ENCODE measurements around the gene TMEM125.

TMEM125 gene

DNA sequence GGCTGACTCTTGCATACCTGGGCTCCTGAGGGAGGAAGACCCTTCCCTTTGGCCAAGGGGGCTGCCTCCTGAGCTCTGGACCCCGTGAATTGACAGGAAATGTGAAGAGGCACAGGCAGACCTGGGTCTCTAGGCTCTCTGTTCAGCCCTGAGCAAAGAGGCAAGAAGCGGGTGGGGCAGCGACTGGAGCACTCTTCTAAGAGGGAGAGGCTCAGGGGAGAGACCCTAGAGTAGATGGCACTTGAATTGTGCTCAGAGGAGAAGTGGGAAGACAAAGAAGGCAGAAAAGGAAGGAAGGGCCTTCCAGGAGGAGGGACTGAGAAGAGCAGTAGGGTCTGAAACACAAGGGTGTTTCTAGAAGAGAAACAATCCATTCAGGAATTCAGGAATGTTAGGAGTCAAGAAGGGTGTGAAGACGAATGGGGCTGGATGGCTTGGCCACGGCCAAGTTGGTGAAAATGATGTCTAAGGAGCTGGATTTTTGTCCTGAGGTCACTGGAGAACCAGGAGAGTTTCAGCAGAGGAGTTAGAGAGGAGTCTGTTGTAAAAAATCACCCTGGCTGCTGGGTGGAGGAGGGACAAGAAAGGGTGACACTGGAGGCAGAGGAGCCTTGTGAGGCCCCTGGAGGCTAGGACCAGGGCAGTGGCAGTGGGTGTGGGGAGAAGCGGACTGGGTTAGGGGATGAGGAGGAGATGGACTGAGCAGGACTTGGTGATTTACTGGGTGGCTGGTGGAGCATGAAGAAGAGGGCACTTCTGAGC is 36.3 kb downstream of the TMEM125 start:
- Histone ChIP-seq H3K27me3 (ENCODE audit: control insufficient read depth in 1 of 2, insufficient read depth in 2 of 2, low read length in 2 of 2) (no peaks in the 10 kb centered on the region), H3K27ac (ENCODE audit: low read length) (no peak overlapping the region), H3K9ac (ENCODE audit: low read length in 2 of 2) (no peak overlapping the region), H3K4me1 (ENCODE audit: control insufficient read depth, insufficient read depth, low read length) (no peaks in the 10 kb centered on the region), H3K4me3 (ENCODE audit: low read length in 2 of 2) (no peak overlapping the region), H3K9me3 (ENCODE audit: control insufficient read depth in 2 of 2, low read length in 2 of 2) (no peaks in the 10 kb centered on the region), H3K36me3 (ENCODE audit: control insufficient read depth in 2 of 2, insufficient read depth in 2 of 2, low read length in 2 of 2) (no peaks in the 10 kb centered on the region)

- H3K27ac ChIP-seq (ENCODE audit: low read length) = no peak overlapping the region
- H3K36me3 ChIP-seq (ENCODE audit: control insufficient read depth in 2 of 2, insufficient read depth in 2 of 2, low read length in 2 of 2) = no peaks in the 10 kb centered on the region
- no peaks in the 10 kb centered on the region for H3K9me3 ChIP-seq (ENCODE audit: control insufficient read depth in 2 of 2, low read length in 2 of 2)
- H3K9ac ChIP-seq (ENCODE audit: low read length in 2 of 2) = no peak overlapping the region
- H3K27me3 ChIP-seq (ENCODE audit: control insufficient read depth in 1 of 2, insufficient read depth in 2 of 2, low read length in 2 of 2) = no peaks in the 10 kb centered on the region
- no peak overlapping the region for H3K4me3 ChIP-seq (ENCODE audit: low read length in 2 of 2)
- H3K4me1 ChIP-seq (ENCODE audit: control insufficient read depth, insufficient read depth, low read length) = no peaks in the 10 kb centered on the region
Measured at GRCh38 chr1:43306688-43307457, 37.1 kb downstream of the TMEM125 start.

- no peaks in the 10 kb centered on the region for H3K27me3 ChIP-seq (ENCODE audit: control insufficient read depth in 1 of 2, insufficient read depth in 2 of 2, low read length in 2 of 2)
- no peak overlapping the region for H3K4me3 ChIP-seq (ENCODE audit: low read length in 2 of 2)
- H3K27ac ChIP-seq (ENCODE audit: low read length) = no peak overlapping the region
- H3K4me1 ChIP-seq (ENCODE audit: control insufficient read depth, insufficient read depth, low read length) = no peaks in the 10 kb centered on the region
- H3K36me3 ChIP-seq (ENCODE audit: control insufficient read depth in 2 of 2, insufficient read depth in 2 of 2, low read length in 2 of 2) = no peaks in the 10 kb centered on the region
- no peak overlapping the region for H3K9ac ChIP-seq (ENCODE audit: low read length in 2 of 2)
- H3K9me3 ChIP-seq (ENCODE audit: control insufficient read depth in 2 of 2, low read length in 2 of 2) = no peaks in the 10 kb centered on the region
Measured at GRCh38 chr1:43307458-43308158, 37.8 kb downstream of the TMEM125 start.

GRCh38 chr1:43308635-43309404 is 39.0 kb downstream of the TMEM125 start:
- H3K4me1 ChIP-seq (ENCODE audit: control insufficient read depth, insufficient read depth, low read length) = no peaks in the 10 kb centered on the region
- H3K36me3 ChIP-seq (ENCODE audit: control insufficient read depth in 2 of 2, insufficient read depth in 2 of 2, low read length in 2 of 2) = no peaks in the 10 kb centered on the region
- H3K9ac ChIP-seq (ENCODE audit: low read length in 2 of 2) = no peak overlapping the region
- H3K9me3 ChIP-seq (ENCODE audit: control insufficient read depth in 2 of 2, low read length in 2 of 2) = no peaks in the 10 kb centered on the region
- no peak overlapping the region for H3K27ac ChIP-seq (ENCODE audit: low read length)
- no peaks in the 10 kb centered on the region for H3K27me3 ChIP-seq (ENCODE audit: control insufficient read depth in 1 of 2, insufficient read depth in 2 of 2, low read length in 2 of 2)
- no peak overlapping the region for H3K4me3 ChIP-seq (ENCODE audit: low read length in 2 of 2)

GRCh38 chr1:43309405-43310025 is 39.7 kb downstream of the TMEM125 start:
- no peaks in the 10 kb centered on the region for H3K27me3 ChIP-seq (ENCODE audit: control insufficient read depth in 1 of 2, insufficient read depth in 2 of 2, low read length in 2 of 2)
- no peak overlapping the region for H3K9ac ChIP-seq (ENCODE audit: low read length in 2 of 2)
- no peaks in the 10 kb centered on the region for H3K36me3 ChIP-seq (ENCODE audit: control insufficient read depth in 2 of 2, insufficient read depth in 2 of 2, low read length in 2 of 2)
- no peak overlapping the region for H3K27ac ChIP-seq (ENCODE audit: low read length)
- no peak overlapping the region for H3K4me3 ChIP-seq (ENCODE audit: low read length in 2 of 2)
- H3K4me1 ChIP-seq (ENCODE audit: control insufficient read depth, insufficient read depth, low read length) = no peaks in the 10 kb centered on the region
- H3K9me3 ChIP-seq (ENCODE audit: control insufficient read depth in 2 of 2, low read length in 2 of 2) = no peaks in the 10 kb centered on the region

GRCh38 chr1:43311521-43311920 is 41.7 kb downstream of the TMEM125 start:
- H3K4me1 ChIP-seq (ENCODE audit: control insufficient read depth, insufficient read depth, low read length) = no peaks in the 10 kb centered on the region
- H3K9ac ChIP-seq (ENCODE audit: low read length in 2 of 2) = no peak overlapping the region
- no peaks in the 10 kb centered on the region for H3K9me3 ChIP-seq (ENCODE audit: control insufficient read depth in 2 of 2, low read length in 2 of 2)
- no peaks in the 10 kb centered on the region for H3K36me3 ChIP-seq (ENCODE audit: control insufficient read depth in 2 of 2, insufficient read depth in 2 of 2, low read length in 2 of 2)
- no peaks in the 10 kb centered on the region for H3K27me3 ChIP-seq (ENCODE audit: control insufficient read depth in 1 of 2, insufficient read depth in 2 of 2, low read length in 2 of 2)
- no peak overlapping the region for H3K27ac ChIP-seq (ENCODE audit: low read length)
- no peak overlapping the region for H3K4me3 ChIP-seq (ENCODE audit: low read length in 2 of 2)

- Histone ChIP-seq H3K9me3 (ENCODE audit: control insufficient read depth in 2 of 2, low read length in 2 of 2) (no peaks in the 10 kb centered on the region), H3K4me1 (ENCODE audit: control insufficient read depth, insufficient read depth, low read length) (no peaks in the 10 kb centered on the region), H3K4me3 (ENCODE audit: low read length in 2 of 2) (no peak overlapping the region), H3K9ac (ENCODE audit: low read length in 2 of 2) (no peak overlapping the region), H3K36me3 (ENCODE audit: control insufficient read depth in 2 of 2, insufficient read depth in 2 of 2, low read length in 2 of 2) (no peaks in the 10 kb centered on the region), H3K27ac (ENCODE audit: low read length) (no peak overlapping the region), H3K27me3 (ENCODE audit: control insufficient read depth in 1 of 2, insufficient read depth in 2 of 2, low read length in 2 of 2) (no peaks in the 10 kb centered on the region)
Measured at GRCh38 chr1:43312212-43312623, 42.4 kb downstream of the TMEM125 start.

GRCh38 chr1:43312663-43313515 is 43.1 kb downstream of the TMEM125 start:
- H3K4me1 ChIP-seq (ENCODE audit: control insufficient read depth, insufficient read depth, low read length) = no peaks in the 10 kb centered on the region
- no peaks in the 10 kb centered on the region for H3K36me3 ChIP-seq (ENCODE audit: control insufficient read depth in 2 of 2, insufficient read depth in 2 of 2, low read length in 2 of 2)
- no peaks in the 10 kb centered on the region for H3K27me3 ChIP-seq (ENCODE audit: control insufficient read depth in 1 of 2, insufficient read depth in 2 of 2, low read length in 2 of 2)
- no peaks in the 10 kb centered on the region for H3K9me3 ChIP-seq (ENCODE audit: control insufficient read depth in 2 of 2, low read length in 2 of 2)
- no peak overlapping the region for H3K4me3 ChIP-seq (ENCODE audit: low read length in 2 of 2)
- H3K9ac ChIP-seq (ENCODE audit: low read length in 2 of 2) = no peak overlapping the region
- no peak overlapping the region for H3K27ac ChIP-seq (ENCODE audit: low read length)

- Histone ChIP-seq H3K27ac (ENCODE audit: low read length) (no peak overlapping the region), H3K9ac (ENCODE audit: low read length in 2 of 2) (no peak overlapping the region), H3K4me3 (ENCODE audit: low read length in 2 of 2) (no peak overlapping the region), H3K36me3 (ENCODE audit: control insufficient read depth in 2 of 2, insufficient read depth in 2 of 2, low read length in 2 of 2) (no peaks in the 10 kb centered on the region), H3K27me3 (ENCODE audit: control insufficient read depth in 1 of 2, insufficient read depth in 2 of 2, low read length in 2 of 2) (no peaks in the 10 kb centered on the region), H3K9me3 (ENCODE audit: control insufficient read depth in 2 of 2, low read length in 2 of 2) (no peaks in the 10 kb centered on the region), H3K4me1 (ENCODE audit: control insufficient read depth, insufficient read depth, low read length) (no peaks in the 10 kb centered on the region)
Measured at GRCh38 chr1:43313771-43314170, 44.0 kb downstream of the TMEM125 start.
